HUES48 (cell line): ENCODE results near the gene NDST1.
A peak's percentile ranks its signal among the peaks of the same experiment; 100 is the strongest.

Experiments
- H3K27ac ChIP-seq: one replicate; pipeline ENCODE4 v1.7.0; 2013; ENCODE audit warnings: low read depth, low read length, inconsistent platforms
- H3K27me3 ChIP-seq: 2 replicates; pipeline ENCODE4 v1.6.1; 2013; ENCODE audit warnings: mild to moderate bottlenecking, low read length; ENCODE audit not compliant: control insufficient read depth, insufficient read depth
- H3K36me3 ChIP-seq: 2 replicates; pipeline ENCODE4 v1.6.1; 2013; ENCODE audit warnings: low read length; ENCODE audit not compliant: control insufficient read depth, insufficient read depth
- H3K4me1 ChIP-seq: 2 replicates; pipeline ENCODE4 v1.6.1; 2013; ENCODE audit warnings: mild to moderate bottlenecking, low read length; ENCODE audit not compliant: control insufficient read depth, insufficient read depth
- H3K4me3 ChIP-seq: 2 replicates; pipeline ENCODE4 v1.5.1; 2013; ENCODE audit warnings: mild to moderate bottlenecking, low read depth, low read length
- H3K9ac ChIP-seq: 2 replicates; pipeline ENCODE4 v1.6.1; 2013; ENCODE audit warnings: mild to moderate bottlenecking, low read depth, low read length, moderate library complexity
- H3K9me3 ChIP-seq: 2 replicates; pipeline ENCODE4 v1.6.1; 2013; ENCODE audit warnings: low read length; ENCODE audit not compliant: control insufficient read depth, insufficient read depth

The NDST1 gene

DNA sequence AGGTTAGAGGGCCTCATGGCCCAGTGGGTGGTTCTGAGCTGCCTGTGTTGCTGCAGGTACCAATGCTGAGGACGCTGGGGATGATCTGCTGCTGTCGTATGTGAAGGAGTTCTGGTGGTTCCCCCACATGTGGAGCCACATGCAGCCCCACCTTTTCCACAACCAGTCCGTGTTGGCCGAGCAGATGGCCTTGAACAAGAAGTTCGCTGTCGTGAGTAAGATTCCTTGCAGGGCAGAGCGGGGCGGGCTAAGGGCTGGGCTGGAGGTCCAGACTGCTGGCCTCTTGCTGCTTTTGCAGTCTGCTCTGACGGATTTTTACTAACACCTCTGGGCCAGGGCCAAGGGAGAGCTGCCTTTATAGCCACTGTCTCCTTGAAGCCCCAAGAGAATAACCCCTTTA is 26.9 kb downstream of the NDST1 start:
- Histone ChIP-seq H3K9ac (no peak overlapping the region), H3K36me3 (peaks cover 72% of the 10 kb centered on the region), H3K4me3 (no peak overlapping the region), H3K4me1 (peaks cover 7% of the 10 kb centered on the region; the same call in 1 of the 2 replicates), H3K27me3 (no peaks in the 10 kb centered on the region), H3K9me3 (no peaks in the 10 kb centered on the region), H3K27ac (no peak overlapping the region)

DNA sequence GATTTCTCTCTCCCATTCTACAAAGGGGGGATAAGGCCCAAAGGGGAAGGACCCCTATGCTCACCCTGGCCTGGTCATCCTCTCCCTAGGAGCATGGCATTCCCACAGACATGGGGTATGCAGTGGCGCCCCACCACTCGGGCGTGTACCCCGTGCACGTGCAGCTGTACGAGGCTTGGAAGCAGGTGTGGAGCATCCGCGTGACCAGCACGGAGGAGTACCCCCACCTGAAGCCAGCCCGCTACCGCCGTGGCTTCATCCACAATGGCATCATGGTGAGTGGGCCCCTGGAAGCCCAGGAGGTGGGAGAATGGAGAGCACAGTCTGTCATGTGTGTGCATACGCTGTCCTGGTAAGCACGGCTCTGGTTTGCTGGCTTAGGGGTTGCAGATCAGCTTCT is 27.7 kb downstream of the NDST1 start:
- Histone ChIP-seq H3K9me3 (no peaks in the 10 kb centered on the region), H3K27me3 (no peaks in the 10 kb centered on the region), H3K4me3 (no peak overlapping the region), H3K9ac (no peak overlapping the region), H3K4me1 (no peaks in the 10 kb centered on the region), H3K27ac (no peak overlapping the region), H3K36me3 (peaks cover 80% of the 10 kb centered on the region)

DNA sequence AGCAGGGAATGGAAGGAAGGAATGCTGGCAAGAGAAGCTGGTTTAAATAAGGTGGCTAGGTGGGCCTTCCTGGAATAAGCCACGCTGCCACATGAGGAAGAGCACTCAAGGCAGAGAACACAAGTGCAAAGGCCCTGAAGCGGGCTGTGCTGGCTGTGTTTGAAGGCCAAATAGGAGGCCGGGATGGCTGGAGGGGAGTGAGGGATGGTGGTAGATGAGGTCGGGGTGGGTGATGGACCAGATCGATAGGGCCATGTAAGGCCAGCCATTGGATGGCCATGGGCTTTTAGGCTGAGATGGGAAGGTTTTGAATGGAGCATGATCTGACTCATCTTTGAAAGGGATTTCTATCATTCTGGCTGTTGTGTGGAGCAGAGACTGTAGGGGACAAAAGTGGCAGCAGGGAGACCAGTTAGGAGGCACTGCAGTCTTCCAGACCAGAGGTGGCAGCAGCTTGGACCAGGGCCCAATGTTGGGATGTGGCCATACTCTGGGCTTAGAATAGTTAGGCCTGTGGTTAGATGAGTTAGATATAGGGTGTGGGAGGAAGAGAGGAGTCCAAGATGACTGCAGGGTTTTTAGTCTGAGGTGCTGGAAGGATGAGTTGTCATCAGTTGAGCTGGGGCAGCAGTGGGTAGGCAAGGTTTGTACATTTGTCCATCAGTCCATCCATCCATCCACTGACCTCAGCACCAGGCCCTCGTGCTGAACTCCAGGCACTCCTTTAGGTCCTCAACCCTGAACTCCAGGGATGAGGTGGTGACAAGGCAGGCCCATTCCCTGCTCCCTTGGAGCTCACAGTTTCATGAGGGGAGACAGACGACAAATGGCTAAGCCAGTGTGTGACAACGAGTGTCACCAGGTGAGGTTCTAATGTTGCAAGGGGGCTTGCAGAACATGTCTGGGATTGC is 30.3 kb downstream of the NDST1 start:
- Histone ChIP-seq H3K36me3 (peaks cover 91% of the 10 kb centered on the region), H3K9ac (no peak overlapping the region), H3K27ac (peak overlapping the region; percentile 1), H3K4me3 (no peak overlapping the region), H3K9me3 (no peaks in the 10 kb centered on the region), H3K27me3 (no peaks in the 10 kb centered on the region), H3K4me1 (no peaks in the 10 kb centered on the region)

DNA sequence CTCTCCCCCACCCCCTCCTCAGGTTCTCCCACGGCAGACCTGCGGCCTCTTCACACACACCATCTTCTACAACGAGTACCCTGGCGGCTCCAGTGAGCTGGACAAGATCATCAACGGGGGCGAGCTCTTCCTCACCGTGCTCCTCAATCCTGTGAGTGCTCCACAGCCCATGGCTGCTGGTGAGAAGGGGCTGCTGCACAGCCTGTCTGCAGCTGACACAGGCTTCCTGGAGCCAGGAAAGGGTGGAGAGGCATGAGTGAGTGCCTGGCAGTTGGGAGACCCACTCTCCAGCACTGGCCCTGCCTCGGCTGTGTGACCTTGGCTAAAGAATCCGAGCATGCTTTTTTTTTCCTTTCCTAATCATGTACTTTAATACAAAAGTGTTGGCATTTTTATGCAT is 31.3 kb downstream of the NDST1 start:
- no peaks in the 10 kb centered on the region for H3K27me3 ChIP-seq
- H3K9ac ChIP-seq = no peak overlapping the region
- H3K36me3 ChIP-seq = peaks cover 87% of the 10 kb centered on the region
- no peaks in the 10 kb centered on the region for H3K4me1 ChIP-seq
- H3K27ac ChIP-seq = no peak overlapping the region
- no peak overlapping the region for H3K4me3 ChIP-seq
- no peaks in the 10 kb centered on the region for H3K9me3 ChIP-seq

DNA sequence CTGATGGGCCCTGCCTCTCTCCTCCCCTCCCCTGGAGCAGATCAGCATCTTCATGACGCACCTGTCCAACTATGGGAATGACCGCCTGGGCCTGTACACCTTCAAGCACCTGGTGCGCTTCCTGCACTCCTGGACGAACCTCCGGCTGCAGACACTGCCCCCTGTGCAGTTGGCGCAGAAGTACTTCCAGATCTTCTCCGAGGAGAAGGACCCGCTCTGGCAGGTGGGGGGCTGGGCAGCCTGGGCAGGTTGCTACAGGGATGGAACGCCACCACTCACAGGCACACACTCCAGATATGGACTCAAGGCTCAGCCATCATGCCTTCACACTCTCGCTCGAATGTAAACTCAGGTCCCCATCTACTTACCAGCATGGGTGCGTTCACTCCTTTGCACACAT is 32.1 kb downstream of the NDST1 start:
- H3K27ac ChIP-seq = no peak overlapping the region
- H3K4me3 ChIP-seq = no peak overlapping the region
- H3K9me3 ChIP-seq = no peaks in the 10 kb centered on the region
- H3K4me1 ChIP-seq = no peaks in the 10 kb centered on the region
- H3K27me3 ChIP-seq = no peaks in the 10 kb centered on the region
- no peak overlapping the region for H3K9ac ChIP-seq
- H3K36me3 ChIP-seq = peaks cover 80% of the 10 kb centered on the region

DNA sequence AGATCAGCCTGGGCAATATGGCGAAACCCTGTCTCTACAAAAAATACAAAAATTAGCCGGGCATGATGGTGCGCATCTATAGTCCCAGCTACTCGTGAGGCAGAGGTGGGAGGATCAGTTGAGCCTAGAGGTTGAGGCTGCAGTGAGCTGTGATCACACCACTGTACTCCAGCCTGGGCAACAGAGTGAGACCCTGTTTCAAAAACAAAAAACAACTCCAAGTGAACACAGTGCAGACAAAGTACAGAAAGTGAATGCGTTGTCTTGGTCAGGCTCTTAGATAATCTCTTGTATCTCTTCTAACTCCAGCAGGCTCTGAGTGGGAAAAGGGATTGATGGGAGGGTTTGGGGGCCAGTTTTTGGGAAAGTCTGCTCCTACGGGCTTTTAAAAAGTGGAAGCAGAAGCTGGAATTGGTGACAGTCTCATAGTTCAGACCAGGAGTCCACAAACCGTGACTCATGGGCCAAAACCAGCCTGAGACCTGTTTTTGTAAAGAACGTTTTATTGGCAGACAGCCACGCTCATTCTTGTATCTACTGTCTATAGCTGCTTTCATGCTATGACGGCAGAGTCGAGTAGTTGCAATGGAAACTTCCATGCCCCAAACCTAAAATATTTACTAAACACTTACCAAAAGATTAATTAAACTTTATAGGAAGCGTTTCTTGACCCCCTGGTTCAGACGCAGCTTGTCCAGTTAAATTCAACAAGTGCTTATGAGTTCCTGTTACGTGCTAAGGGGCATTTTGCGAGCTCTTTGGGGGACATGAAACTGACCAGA is 32.9 kb downstream of the NDST1 start:
- H3K9me3 ChIP-seq = no peaks in the 10 kb centered on the region
- H3K36me3 ChIP-seq = peaks cover 80% of the 10 kb centered on the region
- no peaks in the 10 kb centered on the region for H3K4me1 ChIP-seq
- H3K9ac ChIP-seq = no peak overlapping the region
- no peak overlapping the region for H3K27ac ChIP-seq
- no peak overlapping the region for H3K4me3 ChIP-seq
- no peaks in the 10 kb centered on the region for H3K27me3 ChIP-seq

DNA sequence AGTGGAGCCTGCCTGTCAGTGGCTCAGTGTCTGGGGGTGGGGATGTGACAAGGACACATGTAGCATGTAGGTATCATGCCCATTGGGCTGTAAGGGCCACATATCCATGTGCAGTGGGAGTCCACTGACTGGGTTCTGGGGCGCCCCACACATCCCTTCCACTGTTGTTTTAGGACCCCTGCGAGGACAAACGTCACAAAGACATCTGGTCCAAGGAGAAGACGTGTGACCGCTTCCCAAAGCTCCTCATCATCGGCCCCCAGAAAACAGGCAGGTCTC is 33.4 kb downstream of the NDST1 start:
- Histone ChIP-seq H3K4me3 (no peak overlapping the region), H3K9me3 (no peaks in the 10 kb centered on the region), H3K9ac (no peak overlapping the region), H3K4me1 (no peaks in the 10 kb centered on the region), H3K36me3 (peaks cover 80% of the 10 kb centered on the region), H3K27ac (no peak overlapping the region), H3K27me3 (no peaks in the 10 kb centered on the region)

DNA sequence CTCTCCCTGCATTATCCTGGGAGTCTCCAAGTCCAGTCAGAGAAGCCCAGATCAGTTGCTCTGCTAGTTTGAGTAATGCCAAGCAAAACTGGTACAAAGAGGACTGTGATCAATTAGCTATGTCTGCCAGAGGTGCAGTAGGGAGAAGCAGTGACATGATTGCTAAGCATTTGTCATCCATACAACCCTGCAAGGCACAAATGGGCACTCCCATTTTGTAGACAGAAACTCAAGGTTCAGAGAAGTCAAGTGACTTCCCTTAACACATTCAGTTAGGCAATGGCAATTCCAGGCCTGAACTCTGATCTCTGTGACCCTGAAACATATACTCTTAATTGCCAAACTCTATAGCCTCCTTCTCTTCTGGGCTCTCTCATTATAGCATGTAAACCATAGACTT is 34.0 kb downstream of the NDST1 start:
- Histone ChIP-seq H3K36me3 (peaks cover 80% of the 10 kb centered on the region), H3K9ac (no peak overlapping the region), H3K4me3 (no peak overlapping the region), H3K4me1 (no peaks in the 10 kb centered on the region), H3K9me3 (no peaks in the 10 kb centered on the region), H3K27me3 (no peaks in the 10 kb centered on the region), H3K27ac (no peak overlapping the region)

DNA sequence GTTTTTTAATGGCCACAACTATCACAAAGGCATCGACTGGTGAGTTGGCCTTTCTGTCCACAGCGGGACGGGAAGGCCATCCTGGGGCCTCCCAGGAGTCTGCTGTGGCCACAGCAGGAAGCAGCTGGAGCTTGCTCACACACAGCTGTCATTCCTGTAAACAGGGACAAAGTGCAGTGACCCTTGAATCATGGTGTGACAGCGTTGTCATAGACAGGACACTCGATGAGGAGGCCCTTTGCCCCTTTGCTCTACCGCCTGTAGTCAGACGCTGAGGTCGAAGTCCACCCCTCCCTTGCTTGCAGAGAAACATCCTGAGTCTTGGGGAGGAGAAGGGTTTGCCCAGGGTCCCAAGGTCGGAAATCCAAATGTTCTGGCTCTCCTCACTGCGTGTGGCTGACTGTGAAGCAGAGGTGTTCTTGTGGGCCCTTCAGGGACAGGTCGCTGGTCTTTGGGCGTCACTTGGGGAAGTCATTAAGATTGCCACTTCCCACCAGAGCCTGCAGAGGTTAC is 35.1 kb downstream of the NDST1 start:
- no peaks in the 10 kb centered on the region for H3K9me3 ChIP-seq
- no peak overlapping the region for H3K27ac ChIP-seq
- H3K4me3 ChIP-seq = no peak overlapping the region
- no peaks in the 10 kb centered on the region for H3K4me1 ChIP-seq
- H3K9ac ChIP-seq = no peak overlapping the region
- no peaks in the 10 kb centered on the region for H3K27me3 ChIP-seq
- peaks cover 84% of the 10 kb centered on the region for H3K36me3 ChIP-seq

DNA sequence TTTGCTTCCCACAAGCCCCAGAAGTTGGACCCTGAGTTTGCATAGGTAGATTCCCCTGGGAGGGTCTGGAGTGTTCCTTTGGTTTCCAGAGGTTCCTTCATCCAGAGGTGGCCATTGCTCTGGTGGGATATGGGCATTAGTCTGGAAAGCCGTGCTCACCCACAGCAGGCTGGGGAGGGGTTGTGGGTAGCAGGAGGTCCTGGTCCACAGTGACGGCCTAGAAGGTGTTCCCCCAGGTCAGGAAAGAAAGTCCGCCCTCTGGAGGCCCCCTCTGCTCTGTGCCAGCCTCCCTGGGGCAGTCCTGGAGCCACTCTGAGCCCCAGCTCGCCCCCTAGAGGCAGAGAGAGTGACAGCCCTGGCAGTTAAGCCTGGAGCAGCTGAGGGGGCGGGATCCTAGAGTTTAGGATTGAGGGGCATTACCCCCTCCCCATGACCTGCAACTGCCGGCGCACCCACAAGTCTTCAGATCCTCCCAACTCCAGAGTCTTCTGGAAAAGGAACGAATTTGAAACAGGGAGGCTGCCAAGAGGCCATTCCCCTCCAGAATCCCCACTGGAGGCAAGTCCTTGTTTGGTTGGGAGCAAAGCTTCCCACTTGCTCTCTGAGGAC is 36.8 kb downstream of the NDST1 start:
- Histone ChIP-seq H3K4me1 (no peaks in the 10 kb centered on the region), H3K27me3 (no peaks in the 10 kb centered on the region), H3K9me3 (no peaks in the 10 kb centered on the region), H3K27ac (no peak overlapping the region), H3K36me3 (peaks cover 84% of the 10 kb centered on the region), H3K4me3 (no peak overlapping the region), H3K9ac (no peak overlapping the region)

DNA sequence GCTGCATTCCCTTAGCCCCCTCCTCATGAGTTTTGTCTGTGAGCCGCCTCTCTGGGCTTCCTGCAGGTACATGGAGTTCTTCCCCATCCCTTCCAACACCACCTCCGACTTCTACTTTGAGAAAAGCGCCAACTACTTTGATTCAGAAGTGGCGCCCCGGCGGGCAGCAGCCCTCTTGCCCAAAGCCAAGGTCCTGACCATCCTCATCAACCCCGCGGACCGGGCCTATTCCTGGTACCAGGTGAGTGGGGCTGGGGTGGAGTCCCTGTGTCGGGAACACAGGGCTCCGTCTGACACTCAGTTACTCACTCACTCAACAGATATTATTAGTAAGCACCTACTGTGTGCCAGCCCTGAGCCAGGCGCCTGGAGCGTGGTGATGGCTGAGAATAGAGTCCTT is 37.3 kb downstream of the NDST1 start:
- Histone ChIP-seq H3K9ac (no peak overlapping the region), H3K27me3 (no peaks in the 10 kb centered on the region), H3K4me1 (no peaks in the 10 kb centered on the region), H3K36me3 (peaks cover 84% of the 10 kb centered on the region), H3K9me3 (no peaks in the 10 kb centered on the region), H3K4me3 (no peak overlapping the region), H3K27ac (no peak overlapping the region)
